22Rv1 (cell line): Measurements from ENCODE around the gene SIN3B.

Source experiments
- H3K27ac ChIP-seq: fragments of 450-650 bp; 2 replicates; pipeline ENCODE4 v1.5.1; 2017
- CTCF ChIP-seq: fragments of 450-650 bp; IDR thresholded peaks from 2 replicates; pipeline ENCODE4 v1.5.1; 2017; ENCODE audit warnings: mild to moderate bottlenecking
- ZFX ChIP-seq: fragments of 450-650 bp; IDR thresholded peaks from 2 replicates; pipeline ENCODE4 v1.6.1; 2017; ENCODE audit warnings: antibody characterized with exemption, borderline replicate concordance

SIN3B gene

GRCh38 chr19:16915135-16915534 lies 85.9 kb downstream of the SIN3B start:
- no peak overlapping the region for H3K27ac ChIP-seq

GRCh38 chr19:16915734-16916133 lies 86.5 kb downstream of the SIN3B start:
- H3K27ac ChIP-seq, result no peak overlapping the region
- TF ChIP-seq ZFX, result no peak
- no peak for TF ChIP-seq CTCF

More at GRCh38 chr19:16915135-16915534, 85.9 kb downstream of the SIN3B start:
- no peak for TF ChIP-seq CTCF
- no peak for TF ChIP-seq ZFX

GRCh38 chr19:16917401-16917800 lies 88.2 kb downstream of the SIN3B start:
- TF ChIP-seq ZFX (no peak), CTCF (no peak)
- no peak overlapping the region for H3K27ac ChIP-seq

GRCh38 chr19:16919496-16919895 lies 90.3 kb downstream of the SIN3B start:
- TF ChIP-seq ZFX (no peak), CTCF (no peak)
- H3K27ac ChIP-seq, result no peak overlapping the region

GRCh38 chr19:16920816-16921529 lies 91.8 kb downstream of the SIN3B start:
- no peak for TF ChIP-seq CTCF
- no peak for TF ChIP-seq ZFX
- H3K27ac ChIP-seq, result no peak overlapping the region

- no peak overlapping the region for H3K27ac ChIP-seq
- no peak for TF ChIP-seq CTCF
- TF ChIP-seq ZFX, result no peak
These were observed 92.8 kb downstream of the SIN3B start for GRCh38 chr19:16921766-16922591.

- H3K27ac ChIP-seq, result no peak overlapping the region
- TF ChIP-seq ZFX, result no peak
- TF ChIP-seq CTCF, result no peak
These were observed 93.4 kb downstream of the SIN3B start for GRCh38 chr19:16922592-16922934.
